Cardiac muscle cell (in vitro differentiated cells and primary cell): Measurements from ENCODE around the gene POLR2C. TPM values are rescaled to one million over a fixed set of nuclear protein-coding genes. Genes with fewer than 3 reads are reported as not detected.

ENCODE experiments used
- DNase-seq, 2 donors: peaks; one replicate each; pipeline versions ENCODE4 v3.0.0 to v3.0.0-alpha.2; 2010 to 2017; ENCODE audit warnings: low read depth in 1 of 2, low spot score in 1 of 2
- H3K27ac ChIP-seq: fragments of 200-600 bp; sonication (generic); 2 replicates; pipeline ENCODE4 v1.5.1; 2016
- H3K27me3 ChIP-seq: fragments of 200-600 bp; sonication (generic); 2 replicates; pipeline ENCODE4 v1.6.0; 2016; ENCODE audit warnings: control low read depth
- H3K36me3 ChIP-seq: fragments of 200-600 bp; sonication (generic); 2 replicates; pipeline ENCODE4 v1.5.1; 2016; ENCODE audit warnings: control low read depth
- H3K4me1 ChIP-seq: fragments of 200-600 bp; sonication (generic); 2 replicates; pipeline ENCODE4 v1.8.1; 2017; ENCODE audit warnings: low read depth, mild to moderate bottlenecking, mixed run types
- H3K4me3 ChIP-seq: fragments of 200-600 bp; sonication (generic); 2 replicates; pipeline ENCODE4 v1.5.1; 2016; ENCODE audit warnings: mild to moderate bottlenecking
- H3K9me3 ChIP-seq: fragments of 200-600 bp; sonication (generic); 2 replicates; pipeline ENCODE4 v1.5.1; 2017; ENCODE audit warnings: low read depth, mild to moderate bottlenecking, control low read depth
- polyA plus RNA-seq: library from polyadenylated mRNA; unstranded; fragments of >200 nt; fragmentation: Nextera tagmentation; extraction: Ambion mirVana; gene quantifications from 2 replicates; pipeline ENCODE4 v1.2.1, GENCODE V29; 2016
- total RNA-seq: library from RNA; depleted of rRNA; stranded (reverse); fragments of >200 nt; gene quantifications from 2 replicates; pipeline ENCODE4 v1.2.3, GENCODE V29; 2016
- TF ChIP-seq, protein P1 (sequence below): IDR thresholded peaks from 2 replicates; pipeline ENCODE4 v1.5.1; 2012; ENCODE audit warnings: low read depth, mild to moderate bottlenecking, low read length

POLR2C gene
- total and polyA plus RNA-seq, 2 experiments from 2014 or later = 83.5 to 126 TPM

GRCh38 chr16:57518922-57519321, 56.4 kb downstream of the POLR2C start:
- Histone ChIP-seq H3K4me1 (peaks cover 16% of the 10 kb centered on the region), H3K9me3 (no peaks in the 10 kb centered on the region), H3K27ac (no peak overlapping the region), H3K27me3 (no peaks in the 10 kb centered on the region), H3K4me3 (no peak overlapping the region), H3K36me3 (no peaks in the 10 kb centered on the region)
- DNase-seq = no peak
- TF ChIP-seq, protein P1, sequence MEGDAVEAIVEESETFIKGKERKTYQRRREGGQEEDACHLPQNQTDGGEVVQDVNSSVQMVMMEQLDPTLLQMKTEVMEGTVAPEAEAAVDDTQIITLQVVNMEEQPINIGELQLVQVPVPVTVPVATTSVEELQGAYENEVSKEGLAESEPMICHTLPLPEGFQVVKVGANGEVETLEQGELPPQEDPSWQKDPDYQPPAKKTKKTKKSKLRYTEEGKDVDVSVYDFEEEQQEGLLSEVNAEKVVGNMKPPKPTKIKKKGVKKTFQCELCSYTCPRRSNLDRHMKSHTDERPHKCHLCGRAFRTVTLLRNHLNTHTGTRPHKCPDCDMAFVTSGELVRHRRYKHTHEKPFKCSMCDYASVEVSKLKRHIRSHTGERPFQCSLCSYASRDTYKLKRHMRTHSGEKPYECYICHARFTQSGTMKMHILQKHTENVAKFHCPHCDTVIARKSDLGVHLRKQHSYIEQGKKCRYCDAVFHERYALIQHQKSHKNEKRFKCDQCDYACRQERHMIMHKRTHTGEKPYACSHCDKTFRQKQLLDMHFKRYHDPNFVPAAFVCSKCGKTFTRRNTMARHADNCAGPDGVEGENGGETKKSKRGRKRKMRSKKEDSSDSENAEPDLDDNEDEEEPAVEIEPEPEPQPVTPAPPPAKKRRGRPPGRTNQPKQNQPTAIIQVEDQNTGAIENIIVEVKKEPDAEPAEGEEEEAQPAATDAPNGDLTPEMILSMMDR = no peak

DNA sequence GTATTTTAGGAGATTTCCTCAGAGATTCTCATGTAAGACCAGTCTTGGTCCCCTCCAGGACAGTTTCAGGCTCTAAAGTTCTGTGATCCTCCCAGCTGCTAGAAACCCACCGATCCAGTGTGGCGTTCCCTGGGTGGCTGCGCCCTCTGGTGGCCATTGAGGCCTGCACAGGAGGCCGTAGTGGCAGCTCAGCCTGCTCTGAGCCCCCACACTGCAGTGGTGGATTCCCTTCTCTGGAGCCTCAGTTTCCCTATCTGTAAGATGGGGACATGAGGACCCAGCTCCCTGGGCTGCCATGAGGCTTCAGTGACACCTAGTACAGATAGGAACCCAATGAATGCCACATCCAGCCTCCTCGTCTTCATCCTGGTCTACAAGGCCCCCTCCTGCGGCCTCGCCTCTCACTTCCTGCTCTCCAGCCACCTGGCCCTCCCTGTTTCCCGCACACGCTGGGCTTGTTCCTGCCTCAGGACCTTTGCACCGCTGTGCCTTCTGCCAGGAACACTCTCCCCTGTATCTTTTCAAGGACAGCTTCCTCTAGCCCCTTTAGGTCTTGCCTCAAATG, 57.4 kb downstream of the POLR2C start:
- Histone ChIP-seq H3K4me3 (no peak overlapping the region), H3K36me3 (no peaks in the 10 kb centered on the region), H3K27ac (peak overlapping the region; percentile 45), H3K27me3 (no peaks in the 10 kb centered on the region), H3K4me1 (peaks cover 6% of the 10 kb centered on the region), H3K9me3 (no peaks in the 10 kb centered on the region)
- DNase-seq = peak; percentile 79 to 90
- TF ChIP-seq, protein P1 = peak; percentile 99

Other genes starting within 250 kb of the POLR2C start
- gene ARL2BP, start 217.4 kb upstream of the POLR2C start, total RNA-seq = 72.7 and 107 TPM in 2 replicates
- gene ARL2BP, start 217.4 kb upstream of the POLR2C start, polyA plus RNA-seq = 128 and 144 TPM in 2 replicates
- gene PLLP, start 178.0 kb upstream of the POLR2C start, total RNA-seq = 11.4 and 14.2 TPM in 2 replicates
- gene PLLP, start 178.0 kb upstream of the POLR2C start, polyA plus RNA-seq = 5.1 and 6.4 TPM in 2 replicates
- 0.09 TPM in 1 of 2 replicates, not detected in the other for gene CCL22, start 103.9 kb upstream of the POLR2C start, total RNA-seq
- gene CCL22, start 103.9 kb upstream of the POLR2C start, polyA plus RNA-seq = 0.45 and 0.56 TPM in 2 replicates
- 0.71 and 1.7 TPM in 2 replicates for gene CX3CL1, start 90.2 kb upstream of the POLR2C start, total RNA-seq
- 0.33 and 0.41 TPM in 2 replicates for gene CX3CL1, start 90.2 kb upstream of the POLR2C start, polyA plus RNA-seq
- gene CCL17, start 57.9 kb upstream of the POLR2C start, total RNA-seq = not detected in 2 replicates
- not detected in 2 replicates for gene CCL17, start 57.9 kb upstream of the POLR2C start, polyA plus RNA-seq
- 65.5 and 74.2 TPM in 2 replicates for gene CIAPIN1, start 15.3 kb upstream of the POLR2C start, total RNA-seq
- 139 and 156 TPM in 2 replicates for gene CIAPIN1, start 15.3 kb upstream of the POLR2C start, polyA plus RNA-seq
- gene COQ9, start 15.2 kb upstream of the POLR2C start, total RNA-seq = 111 and 115 TPM in 2 replicates
- gene COQ9, start 15.2 kb upstream of the POLR2C start, polyA plus RNA-seq = 147 and 152 TPM in 2 replicates
- 1,502 and 2,409 TPM in 2 replicates for gene DOK4, start 23.8 kb downstream of the POLR2C start, total RNA-seq
- 1,563 and 2,826 TPM in 2 replicates for gene DOK4, start 23.8 kb downstream of the POLR2C start, polyA plus RNA-seq
- gene CCDC102A, start 73.9 kb downstream of the POLR2C start, total RNA-seq = 41.3 and 51.9 TPM in 2 replicates
- 30.1 and 43.8 TPM in 2 replicates for gene CCDC102A, start 73.9 kb downstream of the POLR2C start, polyA plus RNA-seq
- not detected in 2 replicates for gene ADGRG5, start 80.0 kb downstream of the POLR2C start, total RNA-seq
- gene ADGRG5, start 80.0 kb downstream of the POLR2C start, polyA plus RNA-seq = 0.05 TPM in 1 of 2 replicates, not detected in the other
- not detected in 2 replicates for gene ADGRG1, start 166.0 kb downstream of the POLR2C start, total RNA-seq
- 0.15 and 0.21 TPM in 2 replicates for gene ADGRG1, start 166.0 kb downstream of the POLR2C start, polyA plus RNA-seq
- gene ADGRG3, start 205.6 kb downstream of the POLR2C start, total RNA-seq = not detected in 2 replicates
- 0.41 TPM in 1 of 2 replicates, not detected in the other for gene ADGRG3, start 205.6 kb downstream of the POLR2C start, polyA plus RNA-seq
- gene DRC7, start 232.1 kb downstream of the POLR2C start, total RNA-seq = 0.83 and 1.2 TPM in 2 replicates
- 2.0 and 3.4 TPM in 2 replicates for gene DRC7, start 232.1 kb downstream of the POLR2C start, polyA plus RNA-seq